CD4-positive, alpha-beta T cell treated with Interleukin-1 beta for 1 hour (primary cell): ENCODE data around the gene SERINC2.

Experiments
- DNase-seq, 2 donors: peaks; one replicate each; pipeline ENCODE4 v3.0.0-alpha.2; 2020 to 2022

SERINC2 gene

GRCh38 chr1:31412732-31413404, at the start of gene SERINC2:
TSS of gene SERINC2 (plus strand) at chr1:31413213. CDS start at chr1:31413266, 53 bp downstream.
- peak in 1 of 2 donors; percentile 14 for DNase-seq

GRCh38 chr1:31364561-31365250, 48.3 kb upstream of the SERINC2 start:
- DNase-seq = no peak

GRCh38 chr1:31366796-31367195, 46.2 kb upstream of the SERINC2 start:
- DNase-seq = no peak

GRCh38 chr1:31368611-31369107, 44.4 kb upstream of the SERINC2 start:
- DNase-seq = no peak

GRCh38 chr1:31370021-31370420, 43.0 kb upstream of the SERINC2 start:
- DNase-seq = no peak

GRCh38 chr1:31370565-31370964, 42.4 kb upstream of the SERINC2 start:
- DNase-seq = no peak

- DNase-seq = no peak
Observed at GRCh38 chr1:31371121-31371959, 41.7 kb upstream of the SERINC2 start.

- DNase-seq = no peak
Observed at GRCh38 chr1:31372051-31372450, 41.0 kb upstream of the SERINC2 start.

GRCh38 chr1:31372751-31373055, 40.3 kb upstream of the SERINC2 start:
- no peak for DNase-seq

- no peak for DNase-seq
Observed at GRCh38 chr1:31373056-31373896, 39.7 kb upstream of the SERINC2 start, which contains the start of gene FABP3. TSS of gene FABP3 (minus strand) at chr1:31373076. CDS start at chr1:31373014, 62 bp downstream.

GRCh38 chr1:31373897-31374486, 39.0 kb upstream of the SERINC2 start:
- DNase-seq = no peak

GRCh38 chr1:31374511-31375196, 38.4 kb upstream of the SERINC2 start:
- no peak for DNase-seq

- no peak for DNase-seq
Observed at GRCh38 chr1:31376375-31377134, 36.5 kb upstream of the SERINC2 start.

GRCh38 chr1:31377364-31377863, 35.6 kb upstream of the SERINC2 start:
- DNase-seq = no peak

- DNase-seq = no peak
Observed at GRCh38 chr1:31378001-31378400, 35.0 kb upstream of the SERINC2 start.

GRCh38 chr1:31380181-31380580, 32.8 kb upstream of the SERINC2 start:
- no peak for DNase-seq

GRCh38 chr1:31381394-31382294, 31.4 kb upstream of the SERINC2 start:
- no peak for DNase-seq

- no peak for DNase-seq
Observed at GRCh38 chr1:31382379-31382989, 30.5 kb upstream of the SERINC2 start.

GRCh38 chr1:31383967-31384366, 29.0 kb upstream of the SERINC2 start:
- no peak for DNase-seq
